Measurements from ENCODE around the gene KREMEN1. TPM values are rescaled to one million over a fixed set of nuclear protein-coding genes. Genes with fewer than 3 reads are reported as not detected.

Gene KREMEN1
- total and polyA plus RNA-seq, 10 of the 15 experiments (the other 5 are each of a cell fraction or from before 2014, with no cell fraction given) = 0.10 to 2.5 (median 0.20) TPM; not detected in 1

- no peak for DNase-seq (ENCODE audit: low read depth, low spot score)
- ATAC-seq = no peak
- H3K9ac ChIP-seq (ENCODE audit: control insufficient read depth, insufficient read depth, low read length) = no peak overlapping the region
- no peaks in the 10 kb centered on the region for H4K20me1 ChIP-seq (ENCODE audit: control insufficient read depth, insufficient read depth)
- H3K9me3 ChIP-seq (replicated peaks; ENCODE audit: control insufficient read depth, insufficient read depth, low read length) = no peaks in the 10 kb centered on the region
- WGBS (ENCODE audit: insufficient coverage, insufficient replicate concordance, low lambda C conversion rate, missing lambda C conversion rate) = 76% methylated on average over 3 of the region's 3 CpGs
- H3K4me3 ChIP-seq = no peak overlapping the region
- SMC1A ChIA-PET (ENCODE audit: uncharacterized antibody, unreplicated experiment) = interaction anchor here (0.8 to 5.1 kb wide), 6 partner anchors 9 to 245 kb away, joined by 3 to 25 read pairs (median 3); no protein-coding TSS in a partner anchor
- in situ Hi-C loops (cut with MboI) (no loop called here), intact Hi-C loops (cut with micrococcal nuclease; ENCODE audit: unreplicated experiment) (no loop called here)
- H3K4me2 ChIP-seq (ENCODE audit: control insufficient read depth, insufficient read depth) = no peak overlapping the region
- no TSS peak for BruUV-seq (replicated peaks)
- H2AFZ ChIP-seq (ENCODE audit: control insufficient read depth, low read depth, low read length) = no peak overlapping the region
- POLR2A ChIA-PET = interaction anchor here (1.0 kb wide), 1 partner anchor 8 kb away, joined by 3 read pairs; no protein-coding TSS in a partner anchor
- RAD21 ChIA-PET (ENCODE audit: unreplicated experiment) = interaction anchor here (1.2 kb wide), 1 partner anchor 98 kb away, joined by 3 read pairs; no protein-coding TSS in a partner anchor
- no peak overlapping the region for H3K27ac ChIP-seq (ENCODE audit: control insufficient read depth, insufficient read depth)
- H3K27me3 ChIP-seq (replicated peaks in 1 of 2; ENCODE audit: control insufficient read depth in 2 of 2, insufficient read depth in 2 of 2, low read length in 1 of 2) = peaks cover 0 to 9% of the 10 kb centered on the region in 2 experiments; a peak in 2 of 4 replicates
- CTCF ChIA-PET = interaction anchor here (0.6 to 3.9 kb wide), 7 partner anchors 9 to 456 kb away, joined by 3 to 20 read pairs (median 7); no protein-coding TSS in a partner anchor
- H3K4me1 ChIP-seq (ENCODE audit: control insufficient read depth, insufficient read depth, low read length) = no peaks in the 10 kb centered on the region
- no peaks in the 10 kb centered on the region for H3K79me2 ChIP-seq (ENCODE audit: control insufficient read depth, insufficient read depth, low read length)
- H3K36me3 ChIP-seq (ENCODE audit: control insufficient read depth in 2 of 2, insufficient read depth in 2 of 2, low read length in 1 of 2) = no peaks in the 10 kb centered on the region
- no peak for FAIRE-seq
- no peak for TF ChIP-seq BRCA1 (IDR thresholded peaks at IDR 0.05; ENCODE audit: low read depth, low read length)
- TF ChIP-seq CREM (IDR thresholded peaks at IDR 0.05; ENCODE audit: low read depth) = no peak
- no peak for TF ChIP-seq TCF12 (IDR thresholded peaks at IDR 0.05; ENCODE audit: low read depth, low read length)
- TF ChIP-seq IKZF2 (IDR thresholded peaks at IDR 0.05) = no peak
- TF ChIP-seq ZBTB11 (CRISPR knock-in tag; IDR thresholded peaks at IDR 0.05) = no peak
- TF ChIP-seq CEBPZ (IDR thresholded peaks at IDR 0.05; ENCODE audit: low read depth, low read length) = no peak
- TF ChIP-seq KAT2A (conservative IDR thresholded peaks at IDR 0.05; ENCODE audit: control insufficient read depth, low read depth, low read length) = no peak
- TF ChIP-seq PML (IDR thresholded peaks at IDR 0.05; ENCODE audit: low read length) = no peak
- no peak for TF ChIP-seq SPI1 (IDR thresholded peaks at IDR 0.05; ENCODE audit: borderline replicate concordance, insufficient read depth, low read depth, low read length)
- no peak for TF ChIP-seq TBL1XR1 (IDR thresholded peaks at IDR 0.05; ENCODE audit: low read depth, low read length)
- TF ChIP-seq NR2C1 (IDR thresholded peaks at IDR 0.05) = no peak
- TF ChIP-seq TARDBP (IDR thresholded peaks at IDR 0.05; ENCODE audit: borderline replicate concordance) = no peak
- no peak for TF ChIP-seq RELB (IDR thresholded peaks at IDR 0.05; ENCODE audit: low read depth)
- no peak for TF ChIP-seq RUNX3 (IDR thresholded peaks at IDR 0.05; ENCODE audit: low read length)
Measured at GRCh38 chr22:29056472-29056871, 16.4 kb upstream of the KREMEN1 start.
